Activated T-cell treated with anti-CD3 and anti-CD28 coated beads, Interleukin-2, amount 50 U/mL, for 72 hours (primary cell): ENCODE measurements around the gene S100A1. TPM values are rescaled to one million over a fixed set of nuclear protein-coding genes. Genes with fewer than 3 reads are reported as not detected.

Experiments used
- ATAC-seq, 2 donors: fragments of 150-1000 bp; cut with Tn5 transposase; replicated peaks in 1 of 2; 2 replicates each; pipeline ENCODE4 v1.10.0; 2021; ENCODE audit warnings: moderate library complexity in 2 of 2, mild to moderate bottlenecking in 1 of 2
- DNase-seq, 2 donors: peaks; one replicate each; pipeline ENCODE4 v3.0.0; 2021 to 2022; ENCODE audit warnings: mixed read lengths in 1 of 2
- H3K27ac Mint-ChIP-seq: one replicate; pipeline ENCODE4 v1.8.0; 2022; ENCODE audit warnings: mild to moderate bottlenecking, moderate library complexity, mixed read lengths
- H3K27me3 Mint-ChIP-seq: one replicate; pipeline ENCODE4 v1.8.0; 2022; ENCODE audit warnings: low read depth, mixed read lengths
- H3K36me3 Mint-ChIP-seq, 2 donors: one replicate each; pipeline ENCODE4 v1.8.0; 2022; ENCODE audit warnings: mixed read lengths in 2 of 2, mild to moderate bottlenecking in 1 of 2; ENCODE audit not compliant: insufficient read depth in 2 of 2
- H3K4me1 Mint-ChIP-seq: one replicate; pipeline ENCODE4 v1.8.0; 2022; ENCODE audit warnings: low read depth, mixed read lengths
- H3K4me3 Mint-ChIP-seq, 2 donors: one replicate each; pipeline ENCODE4 v1.8.0; 2022; ENCODE audit warnings: mild to moderate bottlenecking in 2 of 2, mixed read lengths in 2 of 2, moderate library complexity in 2 of 2
- H3K9me3 Mint-ChIP-seq, 2 donors: one replicate each; pipeline ENCODE4 v1.8.0; 2022; ENCODE audit warnings: mixed read lengths in 2 of 2
- total RNA-seq, 2 donors: library from RNA; stranded (reverse); gene quantifications; one replicate each; pipeline ENCODE4 v1.2.3, GENCODE V29; 2022

The S100A1 gene
- total RNA-seq, 2 donors from 2014 or later = not detected

DNA sequence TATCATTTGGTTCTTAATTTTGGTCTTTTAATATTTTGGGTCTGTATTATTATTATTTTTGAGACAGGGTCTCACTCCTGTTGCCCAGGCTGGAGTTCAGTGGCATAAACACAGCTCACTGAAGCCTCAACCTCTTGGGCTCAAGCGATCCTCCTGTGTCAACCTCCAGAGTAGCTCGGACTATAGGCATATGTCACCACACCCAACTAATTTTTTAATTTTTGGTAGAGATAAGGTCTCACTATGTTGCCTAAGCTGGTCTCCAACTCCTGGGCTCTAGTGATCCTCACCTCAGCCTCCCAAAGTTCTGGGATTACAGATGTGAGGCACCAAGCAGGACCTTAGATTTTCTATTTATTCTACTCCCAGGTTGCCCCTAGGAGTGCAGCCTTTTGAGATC lies 45.3 kb downstream of the S100A1 start:
- Mint-ChIP-seq H3K36me3 (peaks cover 12 to 17% of the 10 kb centered on the region in 2 donors), H3K4me3 (peak overlapping the region; percentile 3 to 23), H3K27ac (peak overlapping the region; percentile 12), H3K4me1 (peaks cover 19% of the 10 kb centered on the region), H3K27me3 (peaks cover 14% of the 10 kb centered on the region), H3K9me3 (no peaks in the 10 kb centered on the region)
- DNase-seq (no peak), ATAC-seq (no peak)

DNA sequence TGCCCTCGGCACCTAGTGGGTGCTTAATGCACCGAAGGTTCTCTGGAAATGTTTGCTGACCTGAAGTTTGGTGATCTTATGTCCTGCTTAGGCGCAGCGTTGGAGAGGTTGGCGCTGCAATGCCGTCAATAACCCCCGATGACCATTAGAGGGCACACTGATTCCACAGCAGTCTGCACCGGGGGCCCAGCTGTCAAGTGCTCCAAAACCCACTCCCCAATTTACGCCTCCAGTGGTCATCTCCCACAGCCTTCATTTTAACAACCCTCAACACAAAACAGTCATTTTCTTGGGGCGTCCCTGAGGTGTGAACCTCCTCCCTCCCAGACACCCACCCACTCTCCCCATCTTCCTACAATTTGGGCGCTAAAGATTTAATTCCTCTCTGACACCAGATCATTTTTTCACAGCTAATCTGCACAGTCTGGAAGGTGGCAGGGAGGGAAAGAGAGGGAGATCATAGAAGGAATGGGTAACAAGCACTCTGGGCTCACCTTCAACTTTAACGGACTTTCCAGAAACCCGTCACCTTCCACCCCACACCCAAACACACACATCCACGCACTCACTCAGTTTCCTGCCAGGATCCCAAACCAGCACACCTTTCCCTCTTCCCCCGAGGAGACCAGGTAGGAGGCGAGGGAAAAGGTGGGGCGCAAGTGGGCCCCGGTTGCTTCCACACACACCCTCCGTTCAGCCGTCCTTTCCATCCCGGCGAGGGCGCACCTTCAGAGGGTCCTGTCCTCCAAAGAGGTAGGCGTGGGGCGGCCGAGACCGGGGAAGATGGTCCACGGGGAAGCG lies 49.7 kb downstream of the S100A1 start:
- H3K27ac Mint-ChIP-seq = no peak overlapping the region
- DNase-seq = peak; percentile 54 to 59
- peaks cover 25% of the 10 kb centered on the region for H3K4me1 Mint-ChIP-seq
- peaks cover 51% of the 10 kb centered on the region for H3K27me3 Mint-ChIP-seq
- peaks cover 0 to 3% of the 10 kb centered on the region in 2 donors for H3K36me3 Mint-ChIP-seq
- peak; percentile 51 to 55 for ATAC-seq
- H3K9me3 Mint-ChIP-seq = no peaks in the 10 kb centered on the region
- peak overlapping the region; percentile 76 to 86 for H3K4me3 Mint-ChIP-seq

DNA sequence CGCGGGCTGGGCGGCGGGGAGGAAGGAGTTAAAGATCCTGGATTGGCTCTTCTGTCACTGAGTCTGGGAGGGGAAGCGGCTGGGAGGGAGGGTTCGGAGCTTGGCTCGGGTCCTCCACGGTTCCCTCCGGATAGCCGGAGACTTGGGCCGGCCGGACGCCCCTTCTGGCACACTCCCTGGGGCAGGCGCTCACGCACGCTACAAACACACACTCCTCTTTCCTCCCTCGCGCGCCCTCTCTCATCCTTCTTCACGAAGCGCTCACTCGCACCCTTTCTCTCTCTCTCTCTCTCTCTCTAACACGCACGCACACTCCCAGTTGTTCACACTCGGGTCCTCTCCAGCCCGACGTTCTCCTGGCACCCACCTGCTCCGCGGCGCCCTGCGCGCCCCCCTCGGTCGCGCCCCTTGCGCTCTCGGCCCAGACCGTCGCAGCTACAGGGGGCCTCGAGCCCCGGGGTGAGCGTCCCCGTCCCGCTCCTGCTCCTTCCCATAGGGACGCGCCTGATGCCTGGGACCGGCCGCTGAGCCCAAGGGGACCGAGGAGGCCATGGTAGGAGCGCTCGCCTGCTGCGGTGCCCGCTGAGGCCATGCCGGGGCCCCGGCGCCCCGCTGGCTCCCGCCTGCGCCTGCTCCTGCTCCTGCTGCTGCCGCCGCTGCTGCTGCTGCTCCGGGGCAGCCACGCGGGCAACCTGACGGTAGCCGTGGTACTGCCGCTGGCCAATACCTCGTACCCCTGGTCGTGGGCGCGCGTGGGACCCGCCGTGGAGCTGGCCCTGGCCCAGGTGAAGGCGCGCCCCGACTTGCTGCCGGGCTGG lies 50.5 kb downstream of the S100A1 start, which contains the start of gene NPR1:
Gene NPR1 (plus strand): TSS at position 170 of the 818 bp plus-strand sequence. CDS start 421 bp downstream, at position 591.
- peak; percentile 29 to 40 for DNase-seq
- Mint-ChIP-seq H3K36me3 (peaks cover 0 to 3% of the 10 kb centered on the region in 2 donors), H3K27me3 (peaks cover 51% of the 10 kb centered on the region), H3K9me3 (no peaks in the 10 kb centered on the region), H3K4me1 (peaks cover 25% of the 10 kb centered on the region), H3K4me3 (peak within 1 kb of the TSS; percentile 76 to 86), H3K27ac (no peak within 1 kb of the TSS)
- peak; percentile 61 to 64 for ATAC-seq

GRCh38 chr1:153679337-153680119 lies 51.3 kb downstream of the S100A1 start:
- H3K27me3 Mint-ChIP-seq = peaks cover 51% of the 10 kb centered on the region
- peaks cover 0 to 3% of the 10 kb centered on the region in 2 donors for H3K36me3 Mint-ChIP-seq
- H3K27ac Mint-ChIP-seq = no peak overlapping the region
- peak; percentile 36 to 40 for DNase-seq
- peak overlapping the region; percentile 76 to 86 for H3K4me3 Mint-ChIP-seq
- peak; percentile 64 to 68 for ATAC-seq
- H3K4me1 Mint-ChIP-seq = peaks cover 25% of the 10 kb centered on the region
- no peaks in the 10 kb centered on the region for H3K9me3 Mint-ChIP-seq

DNA sequence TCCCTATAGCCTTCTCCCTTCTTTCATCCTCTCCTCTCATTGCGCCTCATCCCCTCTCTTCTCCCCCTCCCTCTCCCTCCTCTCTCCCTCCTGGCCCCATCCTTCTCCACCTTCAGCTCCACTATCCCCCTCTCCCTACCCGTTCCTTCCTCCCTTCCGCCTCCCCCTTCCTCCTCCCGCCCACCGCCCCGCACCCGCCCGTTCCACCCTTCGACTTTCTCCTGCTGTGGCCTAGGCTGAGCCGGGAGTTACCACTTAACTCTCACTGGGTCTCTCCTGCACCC lies 51.8 kb downstream of the S100A1 start:
- H3K4me3 Mint-ChIP-seq = peak overlapping the region; percentile 76 to 86
- no peak for DNase-seq

More for the DNA sequence above, 51.8 kb downstream of the S100A1 start:
- Mint-ChIP-seq H3K36me3 (peaks cover 0 to 3% of the 10 kb centered on the region in 2 donors), H3K9me3 (no peaks in the 10 kb centered on the region), H3K27me3 (peaks cover 51% of the 10 kb centered on the region), H3K4me1 (peaks cover 25% of the 10 kb centered on the region), H3K27ac (no peak overlapping the region)
- ATAC-seq = no peak

Other genes starting within 250 kb of the S100A1 start
- not detected for gene S100A8, start 237.4 kb upstream of the S100A1 start, total RNA-seq
- not detected for gene S100A7A, start 211.9 kb upstream of the S100A1 start, total RNA-seq
- gene S100A7, start 167.8 kb upstream of the S100A1 start, total RNA-seq = not detected
- 100 to 1,000 TPM; 219 to 358 TPM for gene S100A6, start 92.4 kb upstream of the S100A1 start, total RNA-seq
- gene S100A5, start 87.5 kb upstream of the S100A1 start, total RNA-seq = 1 to 10 TPM; 2.8 to 4.4 TPM
- gene S100A4, start 82.6 kb upstream of the S100A1 start, total RNA-seq = 100 to 1,000 TPM in 1 of 2 donors, 10 to 100 TPM in 1; 96.1 to 198 TPM
- gene S100A3, start 79.2 kb upstream of the S100A1 start, total RNA-seq = not detected
- 1 to 10 TPM; 1.7 to 5.0 TPM for gene S100A2, start 62.6 kb upstream of the S100A1 start, total RNA-seq
- gene S100A16, start 15.3 kb upstream of the S100A1 start, total RNA-seq = not detected
- gene S100A14, start 12.1 kb upstream of the S100A1 start, total RNA-seq = 1 to 10 TPM in 1 of 2 donors, under 1 TPM in 1; 0.26 to 1.4 TPM
- 10 to 100 TPM; 13.5 to 16.4 TPM for gene S100A13, start 929 bp upstream of the S100A1 start, total RNA-seq
- 100 to 1,000 TPM in 1 of 2 donors, 10 to 100 TPM in 1; 95.8 to 107 TPM for gene CHTOP, start 5.6 kb downstream of the S100A1 start, total RNA-seq
- gene SNAPIN, start 30.3 kb downstream of the S100A1 start, total RNA-seq = 10 to 100 TPM; 31.1 to 31.8 TPM
- 100 to 1,000 TPM; 245 to 312 TPM for gene ILF2, start 42.6 kb downstream of the S100A1 start, total RNA-seq
- under 1 TPM; 0.07 to 0.29 TPM for gene NPR1, start 50.3 kb downstream of the S100A1 start, total RNA-seq
- gene INTS3, start 99.6 kb downstream of the S100A1 start, total RNA-seq = 10 to 100 TPM; 62.6 to 70.8 TPM
- gene SLC27A3, start 147.0 kb downstream of the S100A1 start, total RNA-seq = 1 to 10 TPM; 5.6 to 8.3 TPM